OCI-LY3 (cell line): ENCODE results near the gene LCE3E.

ENCODE experiments used
- CTCF ChIP-seq: fragments of 200-600, 300-600 bp; sonication (generic); IDR thresholded peaks from 2 replicates; pipeline ENCODE4 v1.5.1; 2014; ENCODE audit warnings: antibody characterized with exemption, low read length, low read depth
- EZH2phosphoT487 ChIP-seq: fragments of 200-600 bp; shearing (Covaris generic); IDR thresholded peaks from 2 replicates; pipeline ENCODE4 v1.6.1; 2018; ENCODE audit warnings: antibody characterized with exemption, mixed run types, low read depth

- TF ChIP-seq CTCF (no peak), EZH2phosphoT487 (no peak)
These were observed 905 bp downstream of the LCE3E start for GRCh38 chr1:152565535-152566215.
